ENCODE data around the gene CTH.
"Not testable (repeated sequence)": the region's sequence is repeated elsewhere in the genome, so short reads cannot be mapped to it uniquely, and the experiment has no call there.

The CTH gene

DNA sequence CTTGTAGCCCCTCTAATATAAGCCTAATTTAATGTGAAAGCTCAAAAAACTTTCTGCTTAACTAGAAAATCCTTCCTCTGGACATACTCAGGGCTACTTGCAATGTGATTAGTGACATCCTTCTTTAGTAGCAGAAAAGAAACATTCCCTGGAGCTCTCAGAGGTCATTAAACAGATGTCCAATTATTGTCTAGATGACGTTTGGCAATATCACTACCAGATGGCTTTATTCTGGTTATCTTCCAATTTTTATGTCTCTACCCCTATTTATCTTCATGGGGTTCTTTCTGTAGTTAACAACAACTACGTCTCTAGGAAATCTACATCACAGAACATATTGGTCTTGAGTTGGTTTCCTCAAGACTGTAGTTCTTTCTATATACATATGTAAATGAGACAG is 44.2 kb downstream of the CTH start:
- DNase-seq (ENCODE audit: low read depth): no peak

DNA sequence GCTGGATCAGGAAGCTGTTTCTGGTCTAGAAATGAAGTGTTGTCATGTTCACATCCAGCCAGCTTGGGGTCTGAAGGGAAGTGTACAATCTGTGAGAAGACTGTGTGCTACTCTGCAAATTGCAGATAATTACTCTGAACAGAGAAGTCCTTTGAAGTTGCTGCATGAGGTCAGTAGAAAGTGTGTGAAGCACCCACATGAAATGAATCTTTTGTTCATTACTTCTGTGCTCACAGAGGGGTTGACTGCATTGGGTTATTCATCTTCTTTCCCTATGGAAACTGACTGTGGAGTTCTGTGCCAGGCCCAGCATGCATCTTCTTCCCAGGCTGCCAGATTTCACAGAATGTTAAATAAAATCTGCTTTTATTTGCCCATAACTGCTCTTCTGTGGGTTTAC is 47.1 kb downstream of the CTH start:
- DNase-seq (ENCODE audit: low read depth): no peak

DNA sequence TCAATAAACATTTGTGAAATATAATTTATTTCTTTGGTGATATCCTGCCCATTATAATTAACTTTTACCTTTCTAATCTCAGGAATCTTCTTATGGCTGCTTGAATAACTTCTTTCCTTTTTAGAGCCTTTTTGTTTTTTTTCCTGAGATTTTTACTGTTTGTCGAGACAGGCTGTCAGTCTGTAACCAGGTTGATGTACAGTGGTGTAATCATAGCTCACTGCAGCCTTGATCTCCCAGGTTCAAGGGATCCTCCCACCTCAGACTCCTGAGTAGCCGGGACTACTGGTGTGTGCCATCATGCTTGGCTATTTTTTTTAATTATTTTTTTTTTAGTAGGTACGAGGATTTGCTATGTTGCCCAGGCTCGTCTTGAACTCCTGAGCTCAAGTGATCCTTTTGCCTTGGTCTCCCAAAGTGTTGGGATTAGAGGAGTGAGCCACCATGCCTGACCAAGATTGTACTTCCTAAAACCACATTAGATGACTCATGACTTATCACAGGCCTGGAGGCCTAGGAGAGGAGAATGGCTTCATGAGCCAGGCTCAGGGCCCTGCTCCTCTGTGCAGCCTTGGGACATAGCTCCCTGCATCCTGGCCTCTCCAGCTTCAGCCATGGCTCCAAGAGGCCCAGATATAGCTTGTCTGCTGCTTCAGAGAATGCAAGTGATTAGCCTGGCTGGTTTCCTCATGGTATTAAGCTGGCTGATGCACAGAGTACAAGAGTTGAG is 48.6 kb downstream of the CTH start:
- DNase-seq (ENCODE audit: low read depth): no peak

- DNase-seq (ENCODE audit: low read depth): not testable (repeated sequence)
Observed at GRCh38 chr1:70460740-70461713, 50.0 kb downstream of the CTH start.

GRCh38 chr1:70462611-70463010 is 51.5 kb downstream of the CTH start:
- DNase-seq (ENCODE audit: low read depth): no peak

- DNase-seq (ENCODE audit: low read depth): no peak
Observed at GRCh38 chr1:70465911-70466310, 54.8 kb downstream of the CTH start.

GRCh38 chr1:70467531-70467930 is 56.5 kb downstream of the CTH start:
- DNase-seq (ENCODE audit: low read depth): no peak

GRCh38 chr1:70468180-70468579 is 57.1 kb downstream of the CTH start:
- DNase-seq (ENCODE audit: low read depth): no peak

DNA sequence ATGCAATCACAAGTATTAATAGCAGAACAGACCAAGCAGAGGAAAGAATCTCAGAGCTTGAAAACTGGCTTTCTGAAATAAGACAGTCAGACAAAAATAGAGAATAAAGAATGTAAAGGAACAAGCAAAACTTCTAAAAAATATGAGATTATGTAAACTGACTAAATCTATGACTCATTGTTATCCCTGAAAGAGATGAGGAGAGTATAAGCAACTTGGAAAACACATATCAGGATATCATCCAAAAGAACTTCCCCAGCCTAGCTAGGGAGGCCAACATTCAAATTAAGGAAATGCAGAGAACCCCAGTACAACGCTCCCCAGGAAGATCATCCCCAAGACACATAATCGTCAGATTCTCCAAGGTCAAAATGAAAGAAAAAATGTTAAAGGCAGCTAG is 58.1 kb downstream of the CTH start:
- not testable (repeated sequence) for DNase-seq (ENCODE audit: low read depth)

GRCh38 chr1:70475023-70475422 is 64.0 kb downstream of the CTH start:
- no peak for DNase-seq (ENCODE audit: low read depth)

DNA sequence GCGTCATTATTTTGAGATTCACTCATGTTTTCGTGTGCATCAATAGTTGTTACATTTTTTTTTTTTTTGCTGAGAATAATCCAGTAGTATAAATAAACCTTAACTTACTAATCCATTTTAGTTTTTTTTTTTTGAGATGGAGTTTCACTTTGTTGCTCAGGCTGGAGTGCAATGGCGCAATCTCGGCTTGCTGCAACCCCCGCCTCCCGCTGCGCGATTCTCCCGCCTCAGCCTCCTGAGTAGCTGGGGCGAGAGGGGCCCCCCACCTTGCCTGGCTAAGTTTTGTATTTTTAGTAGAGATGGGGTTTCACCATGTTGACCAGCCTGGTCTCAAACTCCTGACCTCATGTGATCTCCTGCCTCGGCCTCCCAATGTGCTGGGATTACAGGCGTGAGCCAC is 66.0 kb downstream of the CTH start:
- DNase-seq (ENCODE audit: low read depth): no peak

GRCh38 chr1:70477905-70478304 is 66.8 kb downstream of the CTH start:
- DNase-seq (ENCODE audit: low read depth): not testable (repeated sequence)

GRCh38 chr1:70483342-70483741 is 72.3 kb downstream of the CTH start:
- DNase-seq (ENCODE audit: low read depth): no peak

DNA sequence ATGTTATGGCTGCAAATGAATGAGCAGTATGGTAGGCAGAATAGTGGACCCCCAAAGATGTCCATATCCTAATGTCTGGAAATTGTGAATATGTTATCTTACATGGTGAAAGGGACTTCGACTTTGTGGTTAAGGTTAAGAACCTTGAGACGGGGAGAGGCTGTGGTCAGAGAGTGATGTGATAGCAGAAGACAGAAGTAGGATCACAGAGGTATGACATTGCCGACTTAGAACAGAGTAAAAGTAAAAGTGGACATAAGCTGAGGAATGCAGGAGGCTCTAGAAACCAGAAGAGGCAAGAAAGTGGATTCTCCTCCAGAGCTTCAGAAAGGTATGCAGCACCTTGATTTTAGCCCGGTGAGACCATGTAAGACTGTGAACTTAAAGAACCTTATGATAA is 74.6 kb downstream of the CTH start:
- DNase-seq (ENCODE audit: low read depth): no peak

GRCh38 chr1:70486676-70487458 is 75.8 kb downstream of the CTH start:
- no peak for DNase-seq (ENCODE audit: low read depth)

- no peak for DNase-seq (ENCODE audit: low read depth)
Observed at GRCh38 chr1:70487459-70487815, 76.4 kb downstream of the CTH start.

GRCh38 chr1:70487910-70488665 is 77.0 kb downstream of the CTH start:
- DNase-seq (ENCODE audit: low read depth): no peak

Measured in activated gamma-delta T cell treated with anti-CD3 and anti-CD28 coated beads, Interleukin-2, amount 50 U/mL, for 16 hours (primary cell).